Stimulated activated effector memory CD8-positive, alpha-beta T cell treated with anti-CD3 and anti-CD28 coated beads, Interleukin-12 subunit alpha, Interleukin-12 subunit beta, amount 100 ng/mL, for 72 hours (primary cell): ENCODE results near the gene CTNNA2.

Source experiments
- ATAC-seq: fragments of 150-1000 bp; cut with Tn5 transposase; 2 replicates; pipeline ENCODE4 v1.10.0; 2021
- DNase-seq, 2 donors: peaks; one replicate each; pipeline ENCODE4 v3.0.0; 2021 to 2022; ENCODE audit warnings: low spot score in 2 of 2
- H3K27ac Mint-ChIP-seq: one replicate; pipeline ENCODE4 v1.8.0; 2022; ENCODE audit warnings: mild to moderate bottlenecking, mixed read lengths
- H3K36me3 Mint-ChIP-seq: one replicate; pipeline ENCODE4 v1.8.0; 2022; ENCODE audit warnings: mild to moderate bottlenecking, mixed read lengths
- H3K4me1 Mint-ChIP-seq: one replicate; pipeline ENCODE4 v1.8.0; 2022; ENCODE audit warnings: mixed read lengths
- H3K4me3 Mint-ChIP-seq: one replicate; pipeline ENCODE4 v1.8.0; 2022; ENCODE audit warnings: mild to moderate bottlenecking, mixed read lengths
- H3K9me3 Mint-ChIP-seq: one replicate; pipeline ENCODE4 v1.8.0; 2022; ENCODE audit warnings: mixed read lengths

CTNNA2 gene

GRCh38 chr2:79585701-79586433 lies 73.0 kb downstream of the CTNNA2 start:
- DNase-seq (no peak), ATAC-seq (no peak)
- H3K36me3 Mint-ChIP-seq, result no peaks in the 10 kb centered on the region
- no peak overlapping the region for H3K27ac Mint-ChIP-seq
- no peak overlapping the region for H3K4me3 Mint-ChIP-seq
- peaks cover 25% of the 10 kb centered on the region for H3K9me3 Mint-ChIP-seq
- no peaks in the 10 kb centered on the region for H3K4me1 Mint-ChIP-seq

GRCh38 chr2:79591281-79591680 lies 78.4 kb downstream of the CTNNA2 start:
- Mint-ChIP-seq H3K4me3 (no peak overlapping the region), H3K9me3 (peaks cover 12% of the 10 kb centered on the region), H3K36me3 (no peaks in the 10 kb centered on the region), H3K4me1 (no peaks in the 10 kb centered on the region), H3K27ac (no peak overlapping the region)
- ATAC-seq (no peak), DNase-seq (no peak)

- H3K36me3 Mint-ChIP-seq, result no peaks in the 10 kb centered on the region
- no peak for ATAC-seq
- no peak for DNase-seq
- H3K27ac Mint-ChIP-seq, result no peak overlapping the region
- no peaks in the 10 kb centered on the region for H3K4me1 Mint-ChIP-seq
- H3K9me3 Mint-ChIP-seq, result peaks cover 7% of the 10 kb centered on the region
- H3K4me3 Mint-ChIP-seq, result no peak overlapping the region
Observed at GRCh38 chr2:79593237-79593867, 80.5 kb downstream of the CTNNA2 start.

GRCh38 chr2:79596403-79596802 lies 83.6 kb downstream of the CTNNA2 start:
- Mint-ChIP-seq H3K4me3 (no peak overlapping the region), H3K36me3 (no peaks in the 10 kb centered on the region), H3K9me3 (peaks cover 4% of the 10 kb centered on the region), H3K4me1 (no peaks in the 10 kb centered on the region), H3K27ac (no peak overlapping the region)
- ATAC-seq (no peak), DNase-seq (no peak)

- no peak for DNase-seq
- H3K27ac Mint-ChIP-seq, result no peak overlapping the region
- no peak for ATAC-seq
- no peaks in the 10 kb centered on the region for H3K4me1 Mint-ChIP-seq
- H3K4me3 Mint-ChIP-seq, result no peak overlapping the region
- H3K36me3 Mint-ChIP-seq, result no peaks in the 10 kb centered on the region
- peaks cover 18% of the 10 kb centered on the region for H3K9me3 Mint-ChIP-seq
Observed at GRCh38 chr2:79604748-79605147, 91.9 kb downstream of the CTNNA2 start.

- Mint-ChIP-seq H3K27ac (no peak overlapping the region), H3K4me3 (no peak overlapping the region), H3K9me3 (peaks cover 7% of the 10 kb centered on the region), H3K36me3 (no peaks in the 10 kb centered on the region), H3K4me1 (no peaks in the 10 kb centered on the region)
- ATAC-seq (no peak), DNase-seq (no peak)
Observed at GRCh38 chr2:79611448-79612016, 98.7 kb downstream of the CTNNA2 start.

GRCh38 chr2:79612999-79613398 lies 100.1 kb downstream of the CTNNA2 start:
- ATAC-seq (no peak), DNase-seq (no peak)
- Mint-ChIP-seq H3K36me3 (no peaks in the 10 kb centered on the region), H3K27ac (no peak overlapping the region), H3K9me3 (peaks cover 5% of the 10 kb centered on the region), H3K4me1 (no peaks in the 10 kb centered on the region), H3K4me3 (no peak overlapping the region)

- H3K4me1 Mint-ChIP-seq, result no peaks in the 10 kb centered on the region
- H3K27ac Mint-ChIP-seq, result no peak overlapping the region
- H3K36me3 Mint-ChIP-seq, result no peaks in the 10 kb centered on the region
- ATAC-seq, result no peak
- H3K9me3 Mint-ChIP-seq, result peaks cover 17% of the 10 kb centered on the region
- no peak overlapping the region for H3K4me3 Mint-ChIP-seq
- no peak for DNase-seq
Observed at GRCh38 chr2:79619442-79619841, 106.6 kb downstream of the CTNNA2 start.

GRCh38 chr2:79619976-79620375 lies 107.1 kb downstream of the CTNNA2 start:
- no peak for ATAC-seq
- DNase-seq, result no peak
- Mint-ChIP-seq H3K9me3 (peaks cover 21% of the 10 kb centered on the region), H3K36me3 (no peaks in the 10 kb centered on the region), H3K27ac (no peak overlapping the region), H3K4me1 (no peaks in the 10 kb centered on the region), H3K4me3 (no peak overlapping the region)

GRCh38 chr2:79620679-79621078 lies 107.8 kb downstream of the CTNNA2 start:
- no peak overlapping the region for H3K27ac Mint-ChIP-seq
- H3K4me3 Mint-ChIP-seq, result no peak overlapping the region
- H3K4me1 Mint-ChIP-seq, result no peaks in the 10 kb centered on the region
- peaks cover 25% of the 10 kb centered on the region for H3K9me3 Mint-ChIP-seq
- ATAC-seq, result no peak
- DNase-seq, result no peak
- no peaks in the 10 kb centered on the region for H3K36me3 Mint-ChIP-seq

- Mint-ChIP-seq H3K4me1 (no peaks in the 10 kb centered on the region), H3K4me3 (no peak overlapping the region), H3K36me3 (no peaks in the 10 kb centered on the region), H3K27ac (no peak overlapping the region), H3K9me3 (peaks cover 28% of the 10 kb centered on the region)
- ATAC-seq (no peak), DNase-seq (no peak)
Observed at GRCh38 chr2:79621252-79621651, 108.4 kb downstream of the CTNNA2 start.

GRCh38 chr2:79621755-79622154 lies 108.9 kb downstream of the CTNNA2 start:
- Mint-ChIP-seq H3K9me3 (peaks cover 31% of the 10 kb centered on the region), H3K36me3 (no peaks in the 10 kb centered on the region), H3K4me3 (no peak overlapping the region), H3K4me1 (no peaks in the 10 kb centered on the region), H3K27ac (no peak overlapping the region)
- DNase-seq (no peak), ATAC-seq (no peak)

- Mint-ChIP-seq H3K4me1 (no peaks in the 10 kb centered on the region), H3K4me3 (no peak overlapping the region), H3K27ac (no peak overlapping the region), H3K36me3 (no peaks in the 10 kb centered on the region), H3K9me3 (peaks cover 30% of the 10 kb centered on the region)
- no peak for DNase-seq
- no peak for ATAC-seq
Observed at GRCh38 chr2:79622508-79622907, 109.7 kb downstream of the CTNNA2 start.

- Mint-ChIP-seq H3K27ac (no peak overlapping the region), H3K4me1 (no peaks in the 10 kb centered on the region), H3K4me3 (no peak overlapping the region), H3K36me3 (no peaks in the 10 kb centered on the region), H3K9me3 (peaks cover 38% of the 10 kb centered on the region)
- no peak for ATAC-seq
- DNase-seq, result no peak
Observed at GRCh38 chr2:79627237-79627636, 114.4 kb downstream of the CTNNA2 start.

GRCh38 chr2:79630060-79630459 lies 117.2 kb downstream of the CTNNA2 start:
- H3K4me3 Mint-ChIP-seq, result no peak overlapping the region
- no peak overlapping the region for H3K27ac Mint-ChIP-seq
- ATAC-seq (no peak), DNase-seq (no peak)
- no peaks in the 10 kb centered on the region for H3K4me1 Mint-ChIP-seq
- H3K36me3 Mint-ChIP-seq, result no peaks in the 10 kb centered on the region
- H3K9me3 Mint-ChIP-seq, result peaks cover 34% of the 10 kb centered on the region

- no peak overlapping the region for H3K27ac Mint-ChIP-seq
- no peak for DNase-seq
Observed at GRCh38 chr2:79630972-79631557, 118.2 kb downstream of the CTNNA2 start.

More at GRCh38 chr2:79630972-79631557, 118.2 kb downstream of the CTNNA2 start:
- Mint-ChIP-seq H3K9me3 (peaks cover 33% of the 10 kb centered on the region), H3K4me1 (no peaks in the 10 kb centered on the region), H3K4me3 (no peak overlapping the region), H3K36me3 (no peaks in the 10 kb centered on the region)
- no peak for ATAC-seq
